Measurements from ENCODE around the gene LRP5.
A peak's percentile ranks its signal among the peaks of the same experiment; 100 is the strongest.

Gene LRP5

DNA sequence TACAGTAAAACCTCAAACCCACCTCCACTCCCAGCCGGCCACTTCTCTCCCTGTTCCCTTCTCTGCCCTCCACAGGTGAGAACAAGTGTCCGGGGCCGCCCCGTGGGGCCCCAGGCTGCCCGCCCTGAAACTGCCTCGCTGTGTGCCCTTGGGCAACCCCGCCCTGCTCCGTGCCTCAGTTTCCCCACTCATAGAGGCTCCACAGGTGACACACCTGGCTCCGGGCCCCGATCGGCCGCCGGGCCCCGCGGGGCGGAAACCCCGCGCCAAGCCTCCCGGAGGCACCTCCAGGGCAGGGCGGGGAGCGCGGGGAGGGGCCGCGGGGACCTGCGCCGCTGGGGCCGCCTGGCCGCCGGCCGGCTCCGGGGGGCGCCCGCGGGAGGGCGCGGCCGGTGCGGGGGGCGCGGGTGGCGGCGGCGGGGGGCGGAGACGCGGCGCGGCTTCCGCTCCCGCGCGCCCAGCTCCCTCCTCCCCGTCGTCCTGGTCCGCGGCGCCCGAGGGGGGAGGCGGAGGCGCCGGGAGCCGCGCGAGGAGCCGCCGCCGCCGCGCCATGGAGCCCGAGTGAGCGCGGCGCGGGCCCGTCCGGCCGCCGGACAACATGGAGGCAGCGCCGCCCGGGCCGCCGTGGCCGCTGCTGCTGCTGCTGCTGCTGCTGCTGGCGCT, at the start of gene LRP5:
TSS of gene LRP5 (plus strand) at position 475 of the 663 bp plus-strand sequence. CDS start at position 599, 124 bp downstream.
- Histone ChIP-seq H3K9me3 (no peaks in the 10 kb centered on the region), H3K4me3 (peak within 1 kb of the TSS; percentile 99), H3K36me3 (peaks cover 10% of the 10 kb centered on the region), H3K27ac (peak within 1 kb of the TSS; percentile 99), H3K4me1 (peaks cover 81% of the 10 kb centered on the region), H3K4me2 (peak within 1 kb of the TSS; percentile 95), H3K27me3 (no peaks in the 10 kb centered on the region), H4K20me1 (peaks cover 31% of the 10 kb centered on the region), H3K9ac (peak within 1 kb of the TSS; percentile 99)
- no peak for TF ChIP-seq Cebpa-rat (IDR thresholded peaks at IDR 0.05)

DNA sequence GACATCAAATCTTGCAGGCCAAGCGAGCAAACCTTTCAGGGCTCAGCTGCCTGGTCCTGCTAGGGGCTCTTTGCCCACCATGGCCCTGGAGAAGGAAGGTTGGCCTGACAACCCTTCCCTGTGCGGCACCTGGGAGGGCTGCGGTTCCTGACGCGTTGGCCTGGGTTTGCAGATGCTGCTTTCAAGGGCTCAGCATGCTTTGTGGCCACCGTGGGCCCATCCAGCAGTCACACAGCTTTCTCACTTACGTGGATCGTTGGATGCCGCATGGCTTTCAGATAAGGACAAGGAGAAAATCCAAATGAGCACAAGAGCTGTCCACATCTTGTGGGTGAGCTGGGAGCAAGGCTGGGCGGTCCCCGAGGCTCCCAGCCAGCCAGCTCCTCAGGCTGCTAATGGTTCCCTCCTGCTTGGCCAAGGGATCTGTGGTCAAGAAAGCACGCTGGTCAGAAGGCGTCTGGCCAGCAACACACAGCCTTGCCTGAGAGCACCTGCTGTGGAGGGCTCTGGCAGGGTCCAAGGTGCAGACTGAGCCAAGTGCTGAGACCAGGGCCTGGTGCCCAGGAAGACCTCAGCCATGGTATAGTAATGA, 48.9 kb upstream of the LRP5 start:
- H3K9ac ChIP-seq, result no peak overlapping the region
- H3K36me3 ChIP-seq, result peaks cover 79% of the 10 kb centered on the region
- H3K4me2 ChIP-seq, result no peak overlapping the region
- H3K9me3 ChIP-seq, result no peaks in the 10 kb centered on the region
- no peaks in the 10 kb centered on the region for H3K27me3 ChIP-seq
- no peak overlapping the region for H3K4me3 ChIP-seq
- no peak for TF ChIP-seq Cebpa-rat (IDR thresholded peaks at IDR 0.05)
- no peaks in the 10 kb centered on the region for H4K20me1 ChIP-seq
- peaks cover 38% of the 10 kb centered on the region for H3K4me1 ChIP-seq
- no peak overlapping the region for H3K27ac ChIP-seq

DNA sequence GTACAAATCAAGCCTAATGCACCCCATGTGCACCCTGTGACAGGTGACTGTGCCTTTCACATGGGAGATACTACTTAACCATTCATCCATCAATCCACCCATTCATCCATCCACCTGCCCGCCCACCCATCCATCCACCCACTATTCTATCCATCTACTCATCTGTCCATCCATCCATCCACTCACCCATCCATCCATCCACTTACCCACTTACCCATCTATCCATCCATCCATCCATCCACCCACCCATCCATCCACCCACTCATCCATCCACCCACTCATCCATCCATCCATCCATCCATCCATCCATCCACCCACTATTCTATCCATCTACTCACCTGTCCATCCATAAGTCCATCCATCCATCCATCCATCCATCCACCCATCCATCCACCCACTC, 48.1 kb upstream of the LRP5 start:
- no peak overlapping the region for H3K4me2 ChIP-seq
- H3K9ac ChIP-seq, result no peak overlapping the region
- H3K4me3 ChIP-seq, result no peak overlapping the region
- no peak for TF ChIP-seq Cebpa-rat (IDR thresholded peaks at IDR 0.05)
- peaks cover 44% of the 10 kb centered on the region for H3K4me1 ChIP-seq
- no peaks in the 10 kb centered on the region for H3K9me3 ChIP-seq
- peaks cover 79% of the 10 kb centered on the region for H3K36me3 ChIP-seq
- no peaks in the 10 kb centered on the region for H4K20me1 ChIP-seq
- H3K27ac ChIP-seq, result no peak overlapping the region
- no peaks in the 10 kb centered on the region for H3K27me3 ChIP-seq

DNA sequence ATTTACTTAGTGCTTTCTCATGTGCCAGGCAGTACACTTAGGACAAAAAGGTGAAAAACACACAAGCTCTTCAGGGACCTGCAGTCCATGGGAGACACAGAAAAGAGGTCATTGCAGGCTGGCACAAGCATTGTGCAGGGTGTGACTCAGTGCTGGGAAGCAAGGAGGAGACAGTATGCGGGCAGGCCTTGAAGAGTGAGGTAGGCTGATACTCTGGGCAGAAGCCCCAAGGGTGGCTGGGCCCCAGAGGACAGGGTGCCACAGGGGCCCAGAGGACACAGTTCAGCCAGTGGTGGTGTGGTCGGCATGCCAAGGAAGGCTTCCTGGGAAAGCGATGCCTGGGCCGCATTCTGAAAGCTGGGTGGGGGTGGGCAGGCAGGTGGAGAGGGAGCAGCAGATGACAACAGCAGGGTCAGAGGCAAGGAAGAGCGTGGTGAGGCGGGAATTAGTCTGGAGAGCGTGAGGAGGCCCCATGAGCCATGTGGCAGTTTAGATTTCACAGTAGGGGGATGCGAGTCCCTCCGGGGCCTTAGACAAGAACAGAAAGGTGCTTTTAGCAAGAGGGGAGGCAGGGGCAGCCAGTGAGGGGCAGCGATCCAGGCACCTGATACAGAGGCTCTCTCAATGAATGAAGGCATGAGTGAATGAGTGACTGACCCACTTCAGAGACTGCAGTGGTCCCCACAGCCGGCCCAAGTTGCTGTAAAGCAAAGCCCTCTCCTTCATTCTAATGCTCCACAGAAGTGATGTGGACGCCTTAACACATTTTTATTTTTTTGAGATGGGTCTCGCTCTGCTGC, 47.5 kb upstream of the LRP5 start:
- H3K27ac ChIP-seq, result peak overlapping the region; percentile 89
- H3K9me3 ChIP-seq, result no peaks in the 10 kb centered on the region
- H3K9ac ChIP-seq, result no peak overlapping the region
- H3K27me3 ChIP-seq, result no peaks in the 10 kb centered on the region
- no peak for TF ChIP-seq Cebpa-rat (IDR thresholded peaks at IDR 0.05)
- peaks cover 72% of the 10 kb centered on the region for H3K36me3 ChIP-seq
- peaks cover 51% of the 10 kb centered on the region for H3K4me1 ChIP-seq
- H4K20me1 ChIP-seq, result no peaks in the 10 kb centered on the region
- peak overlapping the region; percentile 79 for H3K4me2 ChIP-seq
- no peak overlapping the region for H3K4me3 ChIP-seq

DNA sequence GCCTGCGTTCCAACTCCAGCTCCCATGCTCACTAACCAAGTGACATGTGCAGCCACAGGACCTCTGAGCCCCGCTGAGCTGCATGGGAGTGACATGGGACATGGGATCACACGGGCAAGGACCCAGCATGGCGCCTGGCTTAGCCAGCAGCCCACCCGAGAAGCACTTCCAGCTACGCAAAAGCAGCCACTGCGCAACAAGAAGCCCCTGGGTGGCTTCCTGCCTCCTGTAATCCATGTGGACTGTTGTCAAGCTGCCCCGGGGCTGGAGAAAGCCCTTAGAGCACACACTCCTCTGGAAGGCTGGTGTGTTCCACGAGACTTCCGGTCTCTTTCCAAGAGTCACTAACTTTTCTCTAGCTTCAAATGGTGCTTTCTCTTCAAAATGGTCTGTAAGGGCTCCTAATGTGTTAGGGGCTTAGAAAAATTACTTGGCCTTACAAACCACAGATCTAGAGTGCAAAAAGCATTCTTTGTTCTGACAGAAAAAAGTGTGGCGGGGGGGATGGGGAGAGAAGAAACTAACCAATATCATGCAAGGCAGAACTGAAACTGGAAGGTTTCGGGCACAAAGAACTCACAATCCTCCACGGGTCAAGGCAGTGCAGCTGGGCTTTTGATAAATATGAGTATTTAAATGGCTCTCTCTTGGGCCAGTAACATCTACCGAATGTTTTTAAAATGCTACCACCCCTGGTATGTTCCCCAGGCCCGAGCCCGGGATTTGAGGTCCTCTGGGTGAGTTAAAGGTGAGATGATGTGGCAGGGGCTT, 46.1 kb upstream of the LRP5 start:
- H3K4me2 ChIP-seq, result peak overlapping the region; percentile 79

DNA sequence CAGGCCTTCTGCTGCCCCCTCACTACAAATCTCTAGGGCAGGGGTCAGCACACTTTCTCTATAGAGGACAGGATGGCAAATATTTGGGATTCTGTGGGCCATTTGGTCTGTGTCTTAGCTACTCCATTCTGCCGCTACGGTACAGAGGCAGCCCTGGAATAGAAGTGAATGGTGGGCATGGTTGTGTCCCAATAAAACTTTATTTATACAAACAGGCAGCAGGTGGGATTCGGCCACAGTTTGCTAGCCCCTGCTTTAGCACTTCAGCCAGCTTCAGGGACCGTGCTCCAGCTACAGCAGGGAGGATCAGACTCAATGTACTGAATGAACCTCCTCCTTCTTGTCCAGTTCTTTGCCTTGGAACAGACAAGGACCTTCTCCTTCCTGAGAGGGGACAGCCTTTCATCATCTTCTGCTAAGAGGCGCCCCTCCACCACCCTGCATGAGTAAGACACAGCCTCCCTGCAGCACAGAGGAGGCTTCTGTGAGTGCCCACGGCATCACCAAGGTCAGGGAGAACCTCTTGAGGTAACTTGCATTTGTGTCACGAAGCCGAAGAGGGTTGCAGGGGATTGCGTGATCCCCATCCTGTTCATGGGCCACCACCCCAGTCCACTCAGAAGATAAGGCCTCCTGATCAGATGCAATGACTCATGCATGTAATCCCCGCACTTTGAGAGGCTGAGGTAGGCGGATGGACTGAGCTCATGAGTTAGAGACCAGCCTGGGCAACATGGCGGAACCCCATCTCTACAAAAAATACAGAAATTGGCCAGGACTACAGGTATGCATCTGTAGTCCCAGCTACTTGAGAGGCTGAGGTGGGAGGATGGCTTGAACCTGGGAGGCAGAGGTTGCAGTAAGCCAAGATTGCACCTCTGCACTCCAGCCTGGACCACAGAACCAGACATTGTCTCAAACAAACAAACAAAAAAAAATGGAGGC, 45.2 kb upstream of the LRP5 start:
- H3K4me2 ChIP-seq, result peak overlapping the region; percentile 79

More for the DNA sequence above, 46.1 kb upstream of the LRP5 start:
- Histone ChIP-seq H3K9me3 (no peaks in the 10 kb centered on the region), H3K27me3 (no peaks in the 10 kb centered on the region), H3K36me3 (peaks cover 58% of the 10 kb centered on the region), H3K4me3 (peak overlapping the region; percentile 45), H3K9ac (peak overlapping the region; percentile 79), H4K20me1 (no peaks in the 10 kb centered on the region), H3K4me1 (peaks cover 62% of the 10 kb centered on the region), H3K27ac (peak overlapping the region; percentile 89)
- TF ChIP-seq Cebpa-rat (IDR thresholded peaks at IDR 0.05), result no peak

DNA sequence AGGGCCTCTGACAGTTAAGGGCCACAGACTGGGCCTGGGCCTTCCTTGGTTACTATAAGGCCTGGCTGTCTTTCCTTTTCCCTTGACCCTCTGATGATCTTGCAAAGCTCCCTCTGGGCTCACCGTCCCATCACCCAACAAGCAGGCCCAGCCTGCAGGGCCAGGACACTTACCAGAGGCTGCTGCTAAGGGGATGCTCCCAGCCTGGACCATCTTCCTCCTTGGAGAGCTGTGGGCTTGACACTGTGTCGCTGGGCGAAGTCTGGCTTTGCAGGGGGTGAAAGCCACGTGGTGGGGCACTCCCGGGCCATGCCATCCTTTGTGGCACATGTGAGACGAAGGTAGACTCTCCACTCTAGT, 44.5 kb upstream of the LRP5 start:
- H3K9ac ChIP-seq, result no peak overlapping the region
- TF ChIP-seq Cebpa-rat (IDR thresholded peaks at IDR 0.05), result no peak
- no peak overlapping the region for H3K4me3 ChIP-seq
- no peaks in the 10 kb centered on the region for H3K9me3 ChIP-seq
- no peaks in the 10 kb centered on the region for H4K20me1 ChIP-seq
- peaks cover 43% of the 10 kb centered on the region for H3K36me3 ChIP-seq
- no peaks in the 10 kb centered on the region for H3K27me3 ChIP-seq
- H3K27ac ChIP-seq, result peak overlapping the region; percentile 89
- peak overlapping the region; percentile 79 for H3K4me2 ChIP-seq
- H3K4me1 ChIP-seq, result peaks cover 70% of the 10 kb centered on the region

More for the DNA sequence above, 45.2 kb upstream of the LRP5 start:
- no peak for TF ChIP-seq Cebpa-rat (IDR thresholded peaks at IDR 0.05)
- Histone ChIP-seq H3K4me3 (peak overlapping the region; percentile 45), H3K9ac (peak overlapping the region; percentile 79), H3K27ac (peak overlapping the region; percentile 89), H3K4me1 (peaks cover 63% of the 10 kb centered on the region), H3K9me3 (no peaks in the 10 kb centered on the region), H4K20me1 (no peaks in the 10 kb centered on the region), H3K27me3 (no peaks in the 10 kb centered on the region), H3K36me3 (peaks cover 49% of the 10 kb centered on the region)

DNA sequence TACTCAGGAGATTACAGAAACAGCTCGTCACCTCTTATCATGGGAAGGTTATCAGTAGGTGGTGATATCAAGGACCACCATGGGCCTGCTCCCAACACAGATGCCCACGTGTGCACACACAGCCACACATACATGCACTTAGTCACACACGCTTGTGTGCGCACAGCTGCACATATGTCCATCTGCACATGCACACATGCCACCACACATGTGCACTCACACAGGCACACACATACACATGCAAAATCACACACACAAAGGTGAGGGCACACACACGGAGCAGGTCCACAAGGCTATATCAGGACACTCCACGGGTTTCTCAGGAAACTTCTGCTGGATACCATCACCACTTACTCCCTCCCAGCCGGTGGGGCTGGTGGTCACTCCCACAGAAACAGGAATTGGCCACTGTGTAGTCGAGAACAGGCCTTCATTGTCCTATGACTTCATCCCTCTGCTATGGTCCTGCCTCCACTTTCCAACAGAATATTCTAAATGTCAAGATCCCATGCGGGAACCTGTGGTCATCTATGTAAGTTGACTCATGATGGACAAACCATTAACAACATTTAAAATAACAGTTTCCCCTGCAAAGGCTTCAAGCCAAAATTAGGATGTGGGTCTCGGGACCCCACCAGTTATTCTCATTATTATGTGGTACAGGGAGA, 42.8 kb upstream of the LRP5 start:
- H3K4me3 ChIP-seq, result no peak overlapping the region
- no peaks in the 10 kb centered on the region for H3K27me3 ChIP-seq
- H3K9ac ChIP-seq, result no peak overlapping the region
- H3K27ac ChIP-seq, result 0 out of 2 replicates have a peak overlapping the region, but pooled peaks have one; percentile 7
- H3K4me2 ChIP-seq, result peak overlapping the region; percentile 96
- peaks cover 86% of the 10 kb centered on the region for H3K4me1 ChIP-seq
- H4K20me1 ChIP-seq, result no peaks in the 10 kb centered on the region
- peaks cover 30% of the 10 kb centered on the region for H3K36me3 ChIP-seq
- peaks cover 6% of the 10 kb centered on the region for H3K9me3 ChIP-seq
- TF ChIP-seq Cebpa-rat (IDR thresholded peaks at IDR 0.05), result no peak
